Measurements from ENCODE around the gene FIGNL1. TPM values are rescaled to one million over a fixed set of nuclear protein-coding genes. Genes with fewer than 3 reads are reported as not detected.

Gene FIGNL1
- total and polyA plus RNA-seq, 2 of the 4 experiments (the other 2 are of a cell fraction), result 8.2 to 27.1 TPM

GRCh38 chr7:50492770-50493519 is 42.8 kb upstream of the FIGNL1 start:
- ATAC-seq (ENCODE audit: low read depth), result no peak

More at GRCh38 chr7:50492770-50493519, 42.8 kb upstream of the FIGNL1 start:
- BruUV-seq (replicated peaks), result no TSS peak
- no peak overlapping the region for H3K18ac ChIP-seq (ENCODE audit: low read depth, low read length)
- H2BK5ac ChIP-seq (ENCODE audit: low read depth, low read length, poor library complexity, severe bottlenecking), result no peak overlapping the region
- CTCF ChIA-PET, result no interaction called here
- H4K91ac ChIP-seq (ENCODE audit: insufficient read depth, low read depth, low read length), result no peak overlapping the region
- no peak overlapping the region for H4K5ac ChIP-seq (ENCODE audit: low read depth, low read length)
- no peak overlapping the region for H3K56ac ChIP-seq (ENCODE audit: extremely low read depth, insufficient read depth, low read length)
- TF ChIP-seq BHLHE40 (IDR thresholded peaks at IDR 0.05; ENCODE audit: low read depth, low read length), result no peak
- TF ChIP-seq MAZ (IDR thresholded peaks at IDR 0.05; ENCODE audit: borderline replicate concordance, low read depth, low read length), result no peak
- no peak for TF ChIP-seq RFX5 (IDR thresholded peaks at IDR 0.05; ENCODE audit: low read depth, low read length)
- TF ChIP-seq RCOR1 (IDR thresholded peaks at IDR 0.05; ENCODE audit: insufficient replicate concordance, low read length), result no peak
- TF ChIP-seq CTCF (conservative IDR thresholded peaks at IDR 0.05; ENCODE audit: low read depth, low read length), result no peak
- no peak for TF ChIP-seq FOS (IDR thresholded peaks at IDR 0.05; ENCODE audit: low read depth, low read length)
- TF ChIP-seq ELK1 (IDR thresholded peaks at IDR 0.05; ENCODE audit: borderline replicate concordance, low read depth, low read length), result no peak
- TF ChIP-seq MAFK (IDR thresholded peaks at IDR 0.05; ENCODE audit: low read depth, low read length), result no peak
- TF ChIP-seq CEBPB (IDR thresholded peaks at IDR 0.05; ENCODE audit: low read depth, low read length), result no peak
- no peak for TF ChIP-seq CHD1 (IDR thresholded peaks at IDR 0.05; ENCODE audit: low read depth, low read length)
- TF ChIP-seq NFE2L2 (IDR thresholded peaks at IDR 0.05; ENCODE audit: low read depth, low read length), result no peak
- TF ChIP-seq POLR2A (IDR thresholded peaks at IDR 0.05; ENCODE audit: low read depth, low read length), result no peak
- TF ChIP-seq RAD21 (IDR thresholded peaks at IDR 0.05; ENCODE audit: low read length), result no peak
- no peak for TF ChIP-seq SMC3 (IDR thresholded peaks at IDR 0.05; ENCODE audit: low read depth, low read length)
- TF ChIP-seq USF2 (IDR thresholded peaks at IDR 0.05; ENCODE audit: low read depth, low read length), result no peak
- TF ChIP-seq MXI1 (IDR thresholded peaks at IDR 0.05; ENCODE audit: borderline replicate concordance, low read depth, low read length), result no peak
- DNase-seq, result no peak
- peaks cover 7% of the 10 kb centered on the region for H3K27me3 ChIP-seq (ENCODE audit: control insufficient read depth, insufficient read depth, low read length)
- H3K27ac ChIP-seq (ENCODE audit: insufficient read depth, low read length), result no peak overlapping the region
- H2AFZ ChIP-seq (replicated peaks; ENCODE audit: low read length, poor library complexity), result peak overlapping the region; percentile 51
- no peaks in the 10 kb centered on the region for H4K20me1 ChIP-seq (ENCODE audit: insufficient read depth, low read length)
- H2AK9ac ChIP-seq (replicated peaks; ENCODE audit: low read depth, low read length, poor library complexity), result no peak overlapping the region
- no peaks in the 10 kb centered on the region for H3K79me1 ChIP-seq (ENCODE audit: low read depth in 1 of 2, low read length in 2 of 2)
- in situ Hi-C loops (cut with MboI; ENCODE audit: low sequenced_read_pairs), result no loop called here
- H3K4me1 ChIP-seq (ENCODE audit: control insufficient read depth, insufficient read depth, low read length), result no peaks in the 10 kb centered on the region; the same call in 1 of the 2 replicates
- H2BK15ac ChIP-seq (ENCODE audit: low read depth, low read length), result no peak overlapping the region
- intact Hi-C loops (cut with micrococcal nuclease), result no loop called here
- no peak overlapping the region for H3K4me2 ChIP-seq (ENCODE audit: low read depth, low read length)
- POLR2A ChIA-PET (ENCODE audit: unreplicated experiment), result no interaction called here
- no peak overlapping the region for H3K4ac ChIP-seq (ENCODE audit: low read depth, low read length)
- dilution Hi-C loops (cut with HindIII; ENCODE audit: low sequenced_read_pairs, unreplicated experiment), result no loop called here
- H3K9me3 ChIP-seq (ENCODE audit: control insufficient read depth, insufficient read depth, low read length), result 0 out of 2 replicates have a peak, but pooled peaks cover 2% of the 10 kb centered on the region
- H2BK20ac ChIP-seq (ENCODE audit: low read depth, low read length), result no peak overlapping the region
- no peak overlapping the region for H3K23ac ChIP-seq (ENCODE audit: low read depth, low read length)
- H4K8ac ChIP-seq (ENCODE audit: low read depth in 2 of 2, low read length in 2 of 2), result no peak overlapping the region
- H3K36me3 ChIP-seq (ENCODE audit: control insufficient read depth, insufficient read depth, low read length), result no peaks in the 10 kb centered on the region
- H2BK120ac ChIP-seq (ENCODE audit: low read depth, low read length), result no peak overlapping the region
- H3K4me3 ChIP-seq (ENCODE audit: insufficient read depth, low read depth, low read length), result no peak overlapping the region
- no peak overlapping the region for H3K9ac ChIP-seq (ENCODE audit: low read depth, low read length)
- no peaks in the 10 kb centered on the region for H3K9me1 ChIP-seq (ENCODE audit: insufficient read depth, low read length)
- no peak overlapping the region for H3K14ac ChIP-seq (replicated peaks; ENCODE audit: low read depth, low read length)
- WGBS, 2 experiments (ENCODE audit: extremely low coverage in 2 of 2, insufficient read length in 1 of 2), result 93% methylated on average over 5 of the region's 30 CpGs; no CpG with 5 or more reads in 1 of the 2 experiments
- no peak overlapping the region for H2AK5ac ChIP-seq (ENCODE audit: low read depth, low read length)
